ENCODE measurements around the gene CLEC4F.

Gene CLEC4F

GRCh38 chr2:70820499-70820898 lies at the start of gene CLEC4F:
TSS of gene CLEC4F (minus strand) at chr2:70820599. CDS start at chr2:70820523, 76 bp downstream.
- no peak for DNase-seq (ENCODE audit: low read depth)

- DNase-seq (ENCODE audit: low read depth), result no peak
These were observed 48.6 kb upstream of the CLEC4F start for GRCh38 chr2:70868970-70869369.

- DNase-seq (ENCODE audit: low read depth), result peak; percentile 50
These were observed 41.6 kb upstream of the CLEC4F start for GRCh38 chr2:70861777-70862625.

- DNase-seq (ENCODE audit: low read depth), result no peak
These were observed 35.3 kb upstream of the CLEC4F start for GRCh38 chr2:70855667-70856066.

- DNase-seq (ENCODE audit: low read depth), result no peak
These were observed 34.0 kb upstream of the CLEC4F start for GRCh38 chr2:70854411-70854810.

GRCh38 chr2:70852824-70853223 lies 32.4 kb upstream of the CLEC4F start:
- DNase-seq (ENCODE audit: low read depth), result no peak

- no peak for DNase-seq (ENCODE audit: low read depth)
These were observed 31.3 kb upstream of the CLEC4F start for GRCh38 chr2:70851704-70852103.

- no peak for DNase-seq (ENCODE audit: low read depth)
These were observed 30.5 kb upstream of the CLEC4F start for GRCh38 chr2:70850925-70851324.

GRCh38 chr2:70842401-70842800 lies 22.0 kb upstream of the CLEC4F start:
- no peak for DNase-seq (ENCODE audit: low read depth)

- DNase-seq (ENCODE audit: low read depth), result no peak
These were observed 17.9 kb upstream of the CLEC4F start for GRCh38 chr2:70837980-70838925.

- DNase-seq (ENCODE audit: low read depth), result no peak
These were observed 15.2 kb upstream of the CLEC4F start, which contains the start of gene CD207 for GRCh38 chr2:70835643-70836042. TSS of gene CD207 (minus strand) at chr2:70835816. CDS start at chr2:70835776, 40 bp downstream.

GRCh38 chr2:70834881-70835280 lies 14.5 kb upstream of the CLEC4F start:
- no peak for DNase-seq (ENCODE audit: low read depth)

- DNase-seq (ENCODE audit: low read depth), result no peak
These were observed 13.7 kb upstream of the CLEC4F start for GRCh38 chr2:70834106-70834505.

- DNase-seq (ENCODE audit: low read depth), result no peak
These were observed 12.8 kb upstream of the CLEC4F start for GRCh38 chr2:70833246-70833645.

- DNase-seq (ENCODE audit: low read depth), result no peak
These were observed 12.0 kb upstream of the CLEC4F start for GRCh38 chr2:70832386-70832785.

- DNase-seq (ENCODE audit: low read depth), result no peak
These were observed 11.5 kb upstream of the CLEC4F start for GRCh38 chr2:70831861-70832260.

GRCh38 chr2:70830366-70830765 lies 10.0 kb upstream of the CLEC4F start:
- no peak for DNase-seq (ENCODE audit: low read depth)

- no peak for DNase-seq (ENCODE audit: low read depth)
These were observed 9.5 kb upstream of the CLEC4F start for GRCh38 chr2:70829916-70830315.

GRCh38 chr2:70828914-70829824 lies 8.8 kb upstream of the CLEC4F start:
- peak; percentile 16 for DNase-seq (ENCODE audit: low read depth)

GRCh38 chr2:70828115-70828514 lies 7.7 kb upstream of the CLEC4F start:
- DNase-seq (ENCODE audit: low read depth), result no peak

GRCh38 chr2:70827388-70827787 lies 7.0 kb upstream of the CLEC4F start:
- no peak for DNase-seq (ENCODE audit: low read depth)

Measured in GM04504 (cell line).